ENCODE measurements around the gene ITPR2.

The ITPR2 gene

DNA sequence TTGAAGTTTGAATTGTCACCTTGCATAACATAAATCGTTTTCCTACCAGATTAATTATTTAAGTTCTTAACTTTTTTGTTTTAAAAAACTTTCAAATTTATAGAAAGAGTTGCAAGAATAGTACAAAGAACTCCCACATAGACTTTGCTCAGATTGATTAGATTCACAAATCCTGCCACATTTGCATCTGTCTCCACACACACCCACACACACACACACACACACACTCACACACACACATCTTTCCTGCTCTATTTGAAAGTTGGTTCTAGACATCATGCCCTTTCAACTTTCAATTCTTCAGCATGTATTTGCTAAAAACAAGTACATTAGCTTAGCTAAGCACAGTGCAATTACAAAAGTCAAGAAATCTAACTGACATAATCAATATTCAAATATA is 184.0 kb downstream of the ITPR2 start:
- Histone ChIP-seq H3K27me3 (ENCODE audit: insufficient read depth, poor library complexity, severe bottlenecking) (no peaks in the 10 kb centered on the region), H3K27ac (replicated peaks) (no peak overlapping the region), H3K4me3 (replicated peaks; ENCODE audit: insufficient read depth, low read length) (no peak overlapping the region)
- no peak for DNase-seq (ENCODE audit: low read depth in 1 of 2, low spot score in 1 of 2)
- no peak for TF ChIP-seq SPI1 (IDR thresholded peaks at IDR 0.05; ENCODE audit: borderline replicate concordance, low read depth)
- TF ChIP-seq, protein P1, sequence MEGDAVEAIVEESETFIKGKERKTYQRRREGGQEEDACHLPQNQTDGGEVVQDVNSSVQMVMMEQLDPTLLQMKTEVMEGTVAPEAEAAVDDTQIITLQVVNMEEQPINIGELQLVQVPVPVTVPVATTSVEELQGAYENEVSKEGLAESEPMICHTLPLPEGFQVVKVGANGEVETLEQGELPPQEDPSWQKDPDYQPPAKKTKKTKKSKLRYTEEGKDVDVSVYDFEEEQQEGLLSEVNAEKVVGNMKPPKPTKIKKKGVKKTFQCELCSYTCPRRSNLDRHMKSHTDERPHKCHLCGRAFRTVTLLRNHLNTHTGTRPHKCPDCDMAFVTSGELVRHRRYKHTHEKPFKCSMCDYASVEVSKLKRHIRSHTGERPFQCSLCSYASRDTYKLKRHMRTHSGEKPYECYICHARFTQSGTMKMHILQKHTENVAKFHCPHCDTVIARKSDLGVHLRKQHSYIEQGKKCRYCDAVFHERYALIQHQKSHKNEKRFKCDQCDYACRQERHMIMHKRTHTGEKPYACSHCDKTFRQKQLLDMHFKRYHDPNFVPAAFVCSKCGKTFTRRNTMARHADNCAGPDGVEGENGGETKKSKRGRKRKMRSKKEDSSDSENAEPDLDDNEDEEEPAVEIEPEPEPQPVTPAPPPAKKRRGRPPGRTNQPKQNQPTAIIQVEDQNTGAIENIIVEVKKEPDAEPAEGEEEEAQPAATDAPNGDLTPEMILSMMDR (IDR thresholded peaks at IDR 0.05; ENCODE audit: insufficient read depth, low read length), result no peak
- no peak for TF ChIP-seq POLR2AphosphoS5 (IDR thresholded peaks at IDR 0.05; ENCODE audit: low read depth)
- TF ChIP-seq, protein P2, sequence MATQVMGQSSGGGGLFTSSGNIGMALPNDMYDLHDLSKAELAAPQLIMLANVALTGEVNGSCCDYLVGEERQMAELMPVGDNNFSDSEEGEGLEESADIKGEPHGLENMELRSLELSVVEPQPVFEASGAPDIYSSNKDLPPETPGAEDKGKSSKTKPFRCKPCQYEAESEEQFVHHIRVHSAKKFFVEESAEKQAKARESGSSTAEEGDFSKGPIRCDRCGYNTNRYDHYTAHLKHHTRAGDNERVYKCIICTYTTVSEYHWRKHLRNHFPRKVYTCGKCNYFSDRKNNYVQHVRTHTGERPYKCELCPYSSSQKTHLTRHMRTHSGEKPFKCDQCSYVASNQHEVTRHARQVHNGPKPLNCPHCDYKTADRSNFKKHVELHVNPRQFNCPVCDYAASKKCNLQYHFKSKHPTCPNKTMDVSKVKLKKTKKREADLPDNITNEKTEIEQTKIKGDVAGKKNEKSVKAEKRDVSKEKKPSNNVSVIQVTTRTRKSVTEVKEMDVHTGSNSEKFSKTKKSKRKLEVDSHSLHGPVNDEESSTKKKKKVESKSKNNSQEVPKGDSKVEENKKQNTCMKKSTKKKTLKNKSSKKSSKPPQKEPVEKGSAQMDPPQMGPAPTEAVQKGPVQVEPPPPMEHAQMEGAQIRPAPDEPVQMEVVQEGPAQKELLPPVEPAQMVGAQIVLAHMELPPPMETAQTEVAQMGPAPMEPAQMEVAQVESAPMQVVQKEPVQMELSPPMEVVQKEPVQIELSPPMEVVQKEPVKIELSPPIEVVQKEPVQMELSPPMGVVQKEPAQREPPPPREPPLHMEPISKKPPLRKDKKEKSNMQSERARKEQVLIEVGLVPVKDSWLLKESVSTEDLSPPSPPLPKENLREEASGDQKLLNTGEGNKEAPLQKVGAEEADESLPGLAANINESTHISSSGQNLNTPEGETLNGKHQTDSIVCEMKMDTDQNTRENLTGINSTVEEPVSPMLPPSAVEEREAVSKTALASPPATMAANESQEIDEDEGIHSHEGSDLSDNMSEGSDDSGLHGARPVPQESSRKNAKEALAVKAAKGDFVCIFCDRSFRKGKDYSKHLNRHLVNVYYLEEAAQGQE (IDR thresholded peaks at IDR 0.05; ENCODE audit: insufficient replicate concordance, low read depth), result no peak
- no peak for TF ChIP-seq GABPA (IDR thresholded peaks at IDR 0.05; ENCODE audit: low read depth)

DNA sequence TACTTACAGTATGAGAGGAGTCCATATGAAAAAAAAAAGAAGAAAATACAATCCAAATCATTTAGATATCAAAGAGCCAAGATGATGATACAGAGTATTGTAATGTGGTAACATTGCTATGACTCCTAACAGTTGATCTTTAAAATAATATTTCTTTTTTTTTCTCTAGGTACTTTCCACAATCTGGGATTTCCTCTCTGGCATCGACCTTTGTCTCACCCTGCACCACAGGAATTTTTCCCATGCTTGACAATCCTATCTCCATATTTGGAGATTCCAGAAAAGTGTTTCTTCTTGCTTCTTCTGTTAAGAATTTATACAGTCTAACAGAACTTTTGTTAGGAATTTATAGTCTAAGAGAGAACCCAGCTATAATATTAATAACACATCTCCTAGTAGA is 184.4 kb downstream of the ITPR2 start:
- TF ChIP-seq, protein P2 (IDR thresholded peaks at IDR 0.05; ENCODE audit: insufficient replicate concordance, low read depth), result no peak
- no peak for TF ChIP-seq GABPA (IDR thresholded peaks at IDR 0.05; ENCODE audit: low read depth)
- TF ChIP-seq SPI1 (IDR thresholded peaks at IDR 0.05; ENCODE audit: borderline replicate concordance, low read depth), result no peak
- H3K27ac ChIP-seq (replicated peaks), result no peak overlapping the region

DNA sequence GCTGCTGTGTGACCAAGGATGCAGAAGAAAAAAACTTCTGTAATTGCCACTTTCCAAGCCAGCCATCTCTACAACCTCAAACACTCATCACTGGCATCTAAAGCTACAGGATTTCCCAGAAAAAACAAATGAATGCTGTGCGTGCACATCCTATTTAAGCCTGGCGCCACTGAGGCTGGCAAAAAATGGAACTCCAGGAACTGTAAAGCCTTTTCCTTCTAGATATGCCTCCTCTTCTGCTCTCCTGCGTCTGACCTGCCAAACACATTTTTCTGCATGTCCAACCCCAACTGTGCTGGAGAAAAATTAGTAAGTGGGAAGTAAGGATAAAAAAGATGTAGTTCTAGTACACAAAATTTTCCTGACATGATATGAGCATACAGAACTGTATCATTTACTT is 184.9 kb downstream of the ITPR2 start:
- Histone ChIP-seq H3K27ac (replicated peaks) (no peak overlapping the region), H3K27me3 (ENCODE audit: insufficient read depth, poor library complexity, severe bottlenecking) (no peaks in the 10 kb centered on the region), H3K4me3 (replicated peaks; ENCODE audit: insufficient read depth, low read length) (no peak overlapping the region)
- DNase-seq (ENCODE audit: low read depth in 1 of 2, low spot score in 1 of 2), result no peak
- no peak for TF ChIP-seq GABPA (IDR thresholded peaks at IDR 0.05; ENCODE audit: low read depth)
- TF ChIP-seq, protein P1 (IDR thresholded peaks at IDR 0.05; ENCODE audit: insufficient read depth, low read length), result no peak
- no peak for TF ChIP-seq POLR2AphosphoS5 (IDR thresholded peaks at IDR 0.05; ENCODE audit: low read depth)
- TF ChIP-seq SPI1 (IDR thresholded peaks at IDR 0.05; ENCODE audit: borderline replicate concordance, low read depth), result no peak
- TF ChIP-seq, protein P2 (IDR thresholded peaks at IDR 0.05; ENCODE audit: insufficient replicate concordance, low read depth), result no peak

More for the DNA sequence above, 184.4 kb downstream of the ITPR2 start:
- no peak overlapping the region for H3K4me3 ChIP-seq (replicated peaks; ENCODE audit: insufficient read depth, low read length)
- H3K27me3 ChIP-seq (ENCODE audit: insufficient read depth, poor library complexity, severe bottlenecking), result no peaks in the 10 kb centered on the region
- no peak for DNase-seq (ENCODE audit: low read depth in 1 of 2, low spot score in 1 of 2)

Data from HL-60 (cell line).